Coronary artery (tissue), 2 donors: ENCODE data around the gene WBP1.
A peak's percentile ranks its signal among the peaks of the same experiment; 100 is the strongest.
"Not testable (repeated sequence)": the region's sequence is repeated elsewhere in the genome, so short reads cannot be mapped to it uniquely, and the experiment has no call there.

Source experiments
- DNase-seq: peaks from one replicate; pipeline ENCODE4 v3.0.0-alpha.2; 2017; ENCODE audit warnings: low spot score
- H3K27ac ChIP-seq, 2 donors: fragments of 200-600 bp; sonication (generic); one replicate each; pipeline ENCODE4 v1.5.1; 2016 to 2019
- H3K4me3 ChIP-seq: fragments of 200-600 bp; sonication (generic); 2 replicates; pipeline ENCODE4 v1.5.1; 2016; ENCODE audit warnings: mild to moderate bottlenecking, moderate library complexity
- CTCF ChIP-seq: fragments of 200-600 bp; sonication (generic); IDR thresholded peaks from one replicate; pipeline ENCODE4 v1.5.1; 2019; ENCODE audit warnings: antibody characterized with exemption

The WBP1 gene

GRCh38 chr2:74481431-74481830, 23.2 kb downstream of the WBP1 start:
- no peak for DNase-seq
- no peak for TF ChIP-seq CTCF
- no peak overlapping the region for H3K27ac ChIP-seq
- H3K4me3 ChIP-seq, result peak overlapping the region; percentile 80

- Histone ChIP-seq H3K27ac (peak overlapping the region; percentile 86 to 96), H3K4me3 (peak overlapping the region; percentile 80)
- TF ChIP-seq CTCF, result no peak
- no peak for DNase-seq
These were observed 23.9 kb downstream of the WBP1 start for GRCh38 chr2:74481961-74482800.

GRCh38 chr2:74482801-74483674, 24.8 kb downstream of the WBP1 start, which contains the start of the genes CCDC142 and TTC31:
CCDC142 (minus strand) TSS chr2:74482998; CDS start chr2:74482837, 161 bp downstream.
TTC31 (plus strand) TSS chr2:74483081; CDS start chr2:74483096, 15 bp downstream.
- peak; percentile 97 for DNase-seq
- TF ChIP-seq CTCF, result peak; percentile 77
- peak within 1 kb of the TSS; percentile 80 for H3K4me3 ChIP-seq
- peak within 1 kb of the TSS; percentile 86 to 96 for H3K27ac ChIP-seq

- DNase-seq, result not testable (repeated sequence)
- peak overlapping the region; percentile 80 for H3K4me3 ChIP-seq
- peak overlapping the region; percentile 86 to 96 for H3K27ac ChIP-seq
These were observed 25.5 kb downstream of the WBP1 start for GRCh38 chr2:74483675-74484164.

GRCh38 chr2:74486141-74486540, 27.9 kb downstream of the WBP1 start:
- TF ChIP-seq CTCF, result no peak
- no peak for DNase-seq
- no peak overlapping the region for H3K4me3 ChIP-seq
- H3K27ac ChIP-seq, result no peak overlapping the region

GRCh38 chr2:74488643-74489481, 30.6 kb downstream of the WBP1 start:
- DNase-seq, result no peak
- Histone ChIP-seq H3K4me3 (no peak overlapping the region), H3K27ac (no peak overlapping the region)
- no peak for TF ChIP-seq CTCF
